PC-3 (cell line): ENCODE measurements around the gene CSNK2A2.

Source experiments
- EZH2 ChIP-seq: fragments of 300-600 bp; sonication (generic); IDR thresholded peaks from one replicate; pipeline ENCODE4 v1.6.1; 2017; ENCODE audit warnings: antibody characterized with exemption, mild to moderate bottlenecking, low read length; ENCODE audit not compliant: unreplicated experiment
- EZH2phosphoT487 ChIP-seq: fragments of 300-600 bp; sonication (generic); IDR thresholded peaks from 2 replicates; pipeline ENCODE4 v1.6.1; 2018; ENCODE audit warnings: mild to moderate bottlenecking, antibody characterized with exemption, low read length, borderline replicate concordance
- TF ChIP-seq, protein P1 (sequence below): fragments of 300-600 bp; sonication (generic); conservative IDR thresholded peaks from 2 replicates; pipeline ENCODE4 v1.5.1; 2017; ENCODE audit warnings: antibody characterized with exemption, low read depth, mild to moderate bottlenecking, low read length

DNA sequence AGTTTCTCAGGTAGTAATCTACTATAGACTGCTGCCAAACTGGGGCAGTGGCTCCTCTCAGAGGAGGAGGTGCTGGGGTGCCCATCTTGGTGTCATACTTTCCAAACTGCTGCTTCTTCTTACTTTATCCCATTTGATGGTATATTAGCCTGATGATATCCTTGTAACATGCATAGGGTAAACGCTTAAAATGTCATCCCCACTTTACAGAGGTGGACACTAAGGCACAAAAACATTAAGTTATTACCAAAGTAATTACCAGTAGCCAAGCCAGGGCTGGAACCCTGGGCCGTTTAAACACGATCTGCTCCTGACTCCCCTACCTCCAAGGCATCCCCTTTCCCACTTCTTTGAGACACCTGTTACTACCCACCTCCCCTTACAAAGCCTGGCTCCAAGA lies 37.8 kb upstream of the CSNK2A2 start:
- TF ChIP-seq, protein P1, sequence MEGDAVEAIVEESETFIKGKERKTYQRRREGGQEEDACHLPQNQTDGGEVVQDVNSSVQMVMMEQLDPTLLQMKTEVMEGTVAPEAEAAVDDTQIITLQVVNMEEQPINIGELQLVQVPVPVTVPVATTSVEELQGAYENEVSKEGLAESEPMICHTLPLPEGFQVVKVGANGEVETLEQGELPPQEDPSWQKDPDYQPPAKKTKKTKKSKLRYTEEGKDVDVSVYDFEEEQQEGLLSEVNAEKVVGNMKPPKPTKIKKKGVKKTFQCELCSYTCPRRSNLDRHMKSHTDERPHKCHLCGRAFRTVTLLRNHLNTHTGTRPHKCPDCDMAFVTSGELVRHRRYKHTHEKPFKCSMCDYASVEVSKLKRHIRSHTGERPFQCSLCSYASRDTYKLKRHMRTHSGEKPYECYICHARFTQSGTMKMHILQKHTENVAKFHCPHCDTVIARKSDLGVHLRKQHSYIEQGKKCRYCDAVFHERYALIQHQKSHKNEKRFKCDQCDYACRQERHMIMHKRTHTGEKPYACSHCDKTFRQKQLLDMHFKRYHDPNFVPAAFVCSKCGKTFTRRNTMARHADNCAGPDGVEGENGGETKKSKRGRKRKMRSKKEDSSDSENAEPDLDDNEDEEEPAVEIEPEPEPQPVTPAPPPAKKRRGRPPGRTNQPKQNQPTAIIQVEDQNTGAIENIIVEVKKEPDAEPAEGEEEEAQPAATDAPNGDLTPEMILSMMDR: no peak
- TF ChIP-seq EZH2phosphoT487 (no peak), EZH2 (no peak)
